Glutamatergic neuron (in vitro differentiated cells): ENCODE results near the gene NADSYN1. TPM values are rescaled to one million over a fixed set of nuclear protein-coding genes. Genes with fewer than 3 reads are reported as not detected.
"Not testable (repeated sequence)": the region's sequence is repeated elsewhere in the genome, so short reads cannot be mapped to it uniquely, and the experiment has no call there.

Experiments used
- DNase-seq: peaks from one replicate; pipeline ENCODE4 v3.0.0; 2022
- H3K27ac Mint-ChIP-seq: one replicate; pipeline ENCODE4 v1.8.0; 2020; ENCODE audit warnings: mild to moderate bottlenecking, mixed read lengths, inconsistent platforms; ENCODE audit not compliant: unreplicated experiment
- H3K27me3 Mint-ChIP-seq: one replicate; pipeline ENCODE4 v1.8.0; 2020; ENCODE audit warnings: mild to moderate bottlenecking, moderate library complexity, mixed read lengths, inconsistent platforms; ENCODE audit not compliant: unreplicated experiment
- H3K36me3 Mint-ChIP-seq: one replicate; pipeline ENCODE4 v1.8.0; 2020; ENCODE audit warnings: mild to moderate bottlenecking, mixed read lengths, inconsistent platforms; ENCODE audit not compliant: unreplicated experiment
- H3K4me1 Mint-ChIP-seq: one replicate; pipeline ENCODE4 v1.8.0; 2020; ENCODE audit warnings: mild to moderate bottlenecking, low read depth, mixed read lengths, inconsistent platforms; ENCODE audit not compliant: unreplicated experiment
- H3K4me3 Mint-ChIP-seq: one replicate; pipeline ENCODE4 v1.8.0; 2020; ENCODE audit warnings: mild to moderate bottlenecking, mixed read lengths, inconsistent platforms; ENCODE audit not compliant: unreplicated experiment
- H3K9me3 Mint-ChIP-seq: one replicate; pipeline ENCODE4 v1.8.0; 2020; ENCODE audit warnings: mild to moderate bottlenecking, moderate library complexity, mixed read lengths, inconsistent platforms; ENCODE audit not compliant: unreplicated experiment
- total RNA-seq: library from RNA; stranded (reverse); fragmentation: NEBNext Ultra II Directional; extraction: Animal tissue kit (Norgen Biotek cat#: 25700); gene quantifications from one replicate; pipeline ENCODE4 v1.2.1, GENCODE V29; 2021; ENCODE audit not compliant: unreplicated experiment
- TF ChIP-seq, protein P1 (sequence below): fragments of 200-600 bp; sonication (generic); IDR thresholded peaks from one replicate; pipeline ENCODE4 v1.5.0; 2021; ENCODE audit not compliant: partially characterized antibody, unreplicated experiment

NADSYN1 gene
- total RNA-seq, 1 donor from 2014 or later = 78.2 TPM

DNA sequence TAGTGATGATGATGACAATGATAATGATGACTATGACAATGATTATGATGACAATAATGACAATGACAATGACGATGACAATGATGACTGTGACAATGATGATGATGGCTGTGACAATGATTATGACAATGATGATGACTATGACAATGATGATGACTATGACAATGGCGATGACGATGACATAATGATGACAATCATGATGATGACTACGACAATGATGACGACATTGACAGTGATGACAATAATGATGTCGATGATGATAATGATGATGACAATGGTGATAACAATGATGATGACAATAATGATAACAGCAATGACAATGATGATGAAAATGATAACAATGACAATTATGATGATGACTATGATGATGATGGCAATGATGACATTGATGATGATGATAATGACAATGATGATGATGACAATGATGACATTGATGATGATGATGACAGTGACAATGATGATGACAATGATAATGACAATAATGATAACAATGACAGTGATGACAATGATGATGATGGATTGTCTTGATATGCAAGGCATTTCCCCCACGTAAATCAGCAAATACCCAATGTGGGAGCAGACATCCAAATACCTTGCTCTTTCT lies 42.5 kb upstream of the NADSYN1 start:
- H3K36me3 Mint-ChIP-seq = peaks cover 7% of the 10 kb centered on the region
- DNase-seq = no peak
- no peaks in the 10 kb centered on the region for H3K9me3 Mint-ChIP-seq
- H3K27ac Mint-ChIP-seq = no peak overlapping the region
- no peak overlapping the region for H3K4me3 Mint-ChIP-seq
- TF ChIP-seq, protein P1, sequence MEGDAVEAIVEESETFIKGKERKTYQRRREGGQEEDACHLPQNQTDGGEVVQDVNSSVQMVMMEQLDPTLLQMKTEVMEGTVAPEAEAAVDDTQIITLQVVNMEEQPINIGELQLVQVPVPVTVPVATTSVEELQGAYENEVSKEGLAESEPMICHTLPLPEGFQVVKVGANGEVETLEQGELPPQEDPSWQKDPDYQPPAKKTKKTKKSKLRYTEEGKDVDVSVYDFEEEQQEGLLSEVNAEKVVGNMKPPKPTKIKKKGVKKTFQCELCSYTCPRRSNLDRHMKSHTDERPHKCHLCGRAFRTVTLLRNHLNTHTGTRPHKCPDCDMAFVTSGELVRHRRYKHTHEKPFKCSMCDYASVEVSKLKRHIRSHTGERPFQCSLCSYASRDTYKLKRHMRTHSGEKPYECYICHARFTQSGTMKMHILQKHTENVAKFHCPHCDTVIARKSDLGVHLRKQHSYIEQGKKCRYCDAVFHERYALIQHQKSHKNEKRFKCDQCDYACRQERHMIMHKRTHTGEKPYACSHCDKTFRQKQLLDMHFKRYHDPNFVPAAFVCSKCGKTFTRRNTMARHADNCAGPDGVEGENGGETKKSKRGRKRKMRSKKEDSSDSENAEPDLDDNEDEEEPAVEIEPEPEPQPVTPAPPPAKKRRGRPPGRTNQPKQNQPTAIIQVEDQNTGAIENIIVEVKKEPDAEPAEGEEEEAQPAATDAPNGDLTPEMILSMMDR = no peak
- H3K27me3 Mint-ChIP-seq = peaks cover 11% of the 10 kb centered on the region
- no peaks in the 10 kb centered on the region for H3K4me1 Mint-ChIP-seq

DNA sequence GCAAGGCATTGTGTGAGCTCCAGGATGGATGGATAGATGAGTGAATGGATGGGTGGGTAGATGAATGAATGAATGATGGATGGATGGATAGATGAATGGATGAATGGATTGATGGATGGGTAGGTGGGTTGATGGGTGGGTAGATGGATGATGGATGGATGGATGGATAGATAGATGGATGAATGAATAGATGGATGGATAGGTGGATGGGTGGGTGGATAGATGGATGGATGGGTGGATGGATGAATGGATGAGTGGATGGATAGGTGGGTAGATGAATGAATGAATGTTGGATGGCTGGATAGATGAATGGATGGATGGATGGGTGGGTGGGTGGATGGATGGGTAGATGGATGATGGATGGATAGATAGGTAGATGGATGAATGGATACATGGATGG lies 38.4 kb upstream of the NADSYN1 start:
- no peaks in the 10 kb centered on the region for H3K4me1 Mint-ChIP-seq
- H3K4me3 Mint-ChIP-seq = no peak overlapping the region
- H3K27ac Mint-ChIP-seq = no peak overlapping the region
- TF ChIP-seq, protein P1 = no peak
- no peaks in the 10 kb centered on the region for H3K9me3 Mint-ChIP-seq
- peaks cover 7% of the 10 kb centered on the region for H3K36me3 Mint-ChIP-seq
- no peak for DNase-seq
- H3K27me3 Mint-ChIP-seq = peaks cover 7% of the 10 kb centered on the region

DNA sequence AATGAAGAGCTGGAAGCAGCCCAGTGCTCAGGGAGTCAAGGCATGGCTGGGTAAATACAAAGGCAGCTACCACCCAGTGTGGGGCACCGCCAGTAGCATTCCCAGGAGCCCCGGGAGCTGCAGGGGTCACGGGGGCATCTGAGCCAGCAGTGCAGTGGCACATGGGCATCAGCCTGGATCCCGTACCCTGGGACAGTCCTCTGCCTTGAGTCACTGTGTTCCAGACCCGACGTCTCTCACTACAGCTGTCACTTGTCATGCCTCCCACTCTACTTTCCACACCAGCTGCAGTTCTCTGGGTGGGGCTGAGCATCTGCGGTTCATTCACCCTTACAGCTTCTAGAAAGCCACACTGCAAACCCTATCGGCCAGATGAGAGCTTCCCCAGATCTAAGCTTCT lies 34.4 kb upstream of the NADSYN1 start:
- Mint-ChIP-seq H3K27me3 (peaks cover 7% of the 10 kb centered on the region), H3K9me3 (peaks cover 4% of the 10 kb centered on the region), H3K4me1 (no peaks in the 10 kb centered on the region), H3K27ac (no peak overlapping the region), H3K4me3 (no peak overlapping the region), H3K36me3 (no peaks in the 10 kb centered on the region)
- TF ChIP-seq, protein P1 = no peak
- DNase-seq = no peak

DNA sequence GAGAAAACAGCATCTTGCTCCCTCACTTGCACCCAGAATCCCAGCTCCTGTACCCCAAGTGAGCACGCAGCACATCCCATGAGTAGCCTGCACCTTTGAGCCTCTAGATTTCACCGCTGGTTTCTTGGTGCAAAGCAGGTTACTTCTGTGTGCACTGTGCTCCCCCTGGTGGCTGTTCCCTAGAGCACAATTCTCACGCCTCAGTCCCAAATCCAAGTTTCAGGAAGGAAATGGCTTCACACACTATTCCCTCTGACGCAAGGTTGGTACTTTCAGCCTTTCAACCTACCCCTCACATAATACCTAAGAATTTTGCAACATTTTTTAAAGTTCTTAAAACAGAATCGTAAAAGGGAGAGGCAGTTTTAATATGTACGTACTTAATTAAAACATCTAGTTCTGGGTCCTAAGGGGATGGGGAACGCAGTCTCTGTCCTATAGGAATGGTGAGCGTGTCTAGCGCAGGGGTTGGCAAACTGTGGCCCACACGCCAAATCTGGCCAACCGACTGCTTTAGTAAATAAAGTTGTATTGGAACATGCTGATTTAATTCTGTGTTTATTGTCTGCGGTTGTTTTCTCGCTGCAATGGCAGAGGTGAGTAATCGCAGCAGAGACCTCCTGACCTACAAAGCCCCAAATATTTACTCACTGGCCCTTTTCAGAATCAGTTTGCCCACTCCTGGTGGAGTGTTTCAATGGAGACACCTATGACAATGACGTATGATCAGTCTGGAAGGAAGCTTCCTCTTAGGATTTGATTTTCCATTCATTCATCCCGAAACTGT lies 32.4 kb upstream of the NADSYN1 start:
- Mint-ChIP-seq H3K36me3 (no peaks in the 10 kb centered on the region), H3K27me3 (peaks cover 6% of the 10 kb centered on the region), H3K4me3 (no peak overlapping the region), H3K27ac (no peak overlapping the region), H3K9me3 (peaks cover 4% of the 10 kb centered on the region), H3K4me1 (no peaks in the 10 kb centered on the region)
- peak; percentile 68 for DNase-seq
- TF ChIP-seq, protein P1 = peak; percentile 79

DNA sequence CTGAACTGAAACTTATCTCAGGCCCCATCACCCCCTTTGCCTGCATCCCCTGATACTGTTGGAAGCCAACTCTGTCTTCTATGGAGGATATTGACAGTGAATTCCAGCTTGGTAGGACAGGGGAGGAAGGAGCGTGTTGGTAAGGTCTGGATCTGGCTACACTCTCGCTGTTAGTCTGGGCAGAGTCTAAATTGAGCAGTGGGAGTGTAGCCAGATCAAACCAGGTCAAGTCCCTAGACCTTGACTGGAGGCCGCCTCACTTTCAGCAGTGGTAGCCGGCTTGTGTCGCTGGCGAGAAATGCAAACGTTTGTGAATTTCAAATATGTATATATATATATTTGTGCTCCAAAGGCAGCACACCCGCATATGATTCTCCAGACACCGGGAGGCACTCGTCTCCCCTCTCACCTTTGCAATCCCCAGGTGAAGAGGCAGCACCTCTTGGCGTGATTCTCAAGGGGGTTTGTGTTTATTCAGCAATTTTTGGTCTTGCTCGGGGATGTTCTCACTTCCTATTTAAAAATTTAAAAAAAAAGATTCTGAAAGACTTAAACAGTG lies 31.5 kb upstream of the NADSYN1 start:
- no peak for DNase-seq
- Mint-ChIP-seq H3K4me1 (no peaks in the 10 kb centered on the region), H3K27ac (no peak overlapping the region), H3K27me3 (peaks cover 6% of the 10 kb centered on the region), H3K4me3 (no peak overlapping the region), H3K36me3 (no peaks in the 10 kb centered on the region), H3K9me3 (peaks cover 4% of the 10 kb centered on the region)
- TF ChIP-seq, protein P1 = no peak

DNA sequence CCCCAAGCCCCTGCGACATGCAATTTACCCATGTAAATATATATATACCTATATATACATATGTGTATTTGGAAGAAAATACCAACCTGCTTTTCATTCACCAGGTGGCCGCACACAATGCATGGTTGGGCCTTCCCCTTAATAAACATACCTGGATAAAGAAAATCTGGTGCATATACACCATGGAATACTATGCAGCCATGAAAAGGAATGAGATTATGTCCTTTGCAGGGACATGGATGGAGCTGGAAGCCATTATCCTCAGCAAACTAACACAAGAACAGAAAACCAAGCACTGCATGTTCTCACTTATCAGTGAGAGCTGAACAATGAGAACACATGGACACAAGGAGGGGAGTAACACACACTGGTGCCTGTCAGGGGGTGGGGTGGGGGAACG lies 30.7 kb upstream of the NADSYN1 start:
- H3K9me3 Mint-ChIP-seq, H3K27ac Mint-ChIP-seq, H3K36me3 Mint-ChIP-seq, H3K4me1 Mint-ChIP-seq, H3K27me3 Mint-ChIP-seq, DNase-seq, H3K4me3 Mint-ChIP-seq: not testable (repeated sequence)
